ENCODE data around the gene JAM3.
A peak's percentile ranks its signal among the peaks of the same experiment; 100 is the strongest.

Gene JAM3

GRCh38 chr11:134116210-134116609 lies 47.3 kb downstream of the JAM3 start:
- DNase-seq: no peak

GRCh38 chr11:134118006-134118405 lies 49.1 kb downstream of the JAM3 start:
- no peak for DNase-seq

GRCh38 chr11:134119094-134119493 lies 50.2 kb downstream of the JAM3 start:
- no peak for DNase-seq

GRCh38 chr11:134120143-134120850 lies 51.4 kb downstream of the JAM3 start:
- no peak for DNase-seq

- peak in 1 of 2 experiments; percentile 9 for DNase-seq
Observed at GRCh38 chr11:134120921-134121526, 52.2 kb downstream of the JAM3 start.

GRCh38 chr11:134124660-134125451 lies 56.0 kb downstream of the JAM3 start:
- peak; percentile 30 to 46 for DNase-seq

GRCh38 chr11:134125507-134125906 lies 56.6 kb downstream of the JAM3 start:
- DNase-seq: no peak

- peak in 1 of 2 experiments; percentile 6 for DNase-seq
Observed at GRCh38 chr11:134126217-134126822, 57.4 kb downstream of the JAM3 start.

- no peak for DNase-seq
Observed at GRCh38 chr11:134131628-134132244, 62.9 kb downstream of the JAM3 start.

GRCh38 chr11:134132808-134133207 lies 63.9 kb downstream of the JAM3 start:
- no peak for DNase-seq

- no peak for DNase-seq
Observed at GRCh38 chr11:134134167-134134566, 65.3 kb downstream of the JAM3 start.

GRCh38 chr11:134138376-134138775 lies 69.5 kb downstream of the JAM3 start:
- DNase-seq: no peak

GRCh38 chr11:134139303-134139872 lies 70.5 kb downstream of the JAM3 start:
- DNase-seq: no peak

- DNase-seq: peak; percentile 71 to 78
Observed at GRCh38 chr11:134139873-134140331, 71.0 kb downstream of the JAM3 start.

GRCh38 chr11:134140961-134141490 lies 72.2 kb downstream of the JAM3 start:
- DNase-seq: no peak

GRCh38 chr11:134142536-134142935 lies 73.7 kb downstream of the JAM3 start:
- DNase-seq: no peak

- no peak for DNase-seq
Observed at GRCh38 chr11:134143801-134144200, 74.9 kb downstream of the JAM3 start.

- DNase-seq: no peak
Observed at GRCh38 chr11:134144744-134145143, 75.9 kb downstream of the JAM3 start.

- DNase-seq: no peak
Observed at GRCh38 chr11:134145715-134146114, 76.8 kb downstream of the JAM3 start.

GRCh38 chr11:134146598-134146997 lies 77.7 kb downstream of the JAM3 start:
- DNase-seq: no peak

- no peak for DNase-seq
Observed at GRCh38 chr11:134149371-134149770, 80.5 kb downstream of the JAM3 start.

Data from Kasumi-1 (cell line).